Hindlimb muscle (tissue), 1 donor: ENCODE data around the gene OR1K1. TPM values are rescaled to one million over a fixed set of nuclear protein-coding genes. Genes with fewer than 3 reads are reported as not detected.

Experiments used
- polyA plus RNA-seq: library from polyadenylated mRNA; unstranded; fragments of 120-200 nt; gene quantifications from one replicate; pipeline ENCODE4 v1.2.1, GENCODE V29; 2013; ENCODE audit not compliant: insufficient read length

Gene OR1K1
- polyA plus RNA-seq, 1 donor, result not detected

Other genes starting within 250 kb of the OR1K1 start
- not detected for gene OR1N2, start 247.0 kb upstream of the OR1K1 start, polyA plus RNA-seq
- 0.09 TPM for gene OR1L8, start 216.7 kb upstream of the OR1K1 start, polyA plus RNA-seq
- not detected for gene OR1Q1, start 185.4 kb upstream of the OR1K1 start, polyA plus RNA-seq
- gene OR1B1, start 142.5 kb upstream of the OR1K1 start, polyA plus RNA-seq, result not detected
- not detected for gene OR1L1, start 138.4 kb upstream of the OR1K1 start, polyA plus RNA-seq
- gene OR1L3, start 125.0 kb upstream of the OR1K1 start, polyA plus RNA-seq, result not detected
- not detected for gene OR1L4, start 76.1 kb upstream of the OR1K1 start, polyA plus RNA-seq
- gene OR1L6, start 57.8 kb upstream of the OR1K1 start, polyA plus RNA-seq, result not detected
- gene OR5C1, start 11.2 kb upstream of the OR1K1 start, polyA plus RNA-seq, result not detected
- gene PDCL, start 28.5 kb downstream of the OR1K1 start, polyA plus RNA-seq, result 15.2 TPM
- 32.2 TPM for gene RC3H2, start 105.2 kb downstream of the OR1K1 start, polyA plus RNA-seq
- gene ZBTB6, start 113.2 kb downstream of the OR1K1 start, polyA plus RNA-seq, result 9.1 TPM
- gene ZBTB26, start 131.4 kb downstream of the OR1K1 start, polyA plus RNA-seq, result 8.4 TPM
- 34.3 TPM for gene RABGAP1, start 140.9 kb downstream of the OR1K1 start, polyA plus RNA-seq
- gene GPR21, start 233.5 kb downstream of the OR1K1 start, polyA plus RNA-seq, result 0.39 TPM